ENCODE results near the gene CCDC47.
"Not testable (repeated sequence)": the region's sequence is repeated elsewhere in the genome, so short reads cannot be mapped to it uniquely, and the experiment has no call there.

CCDC47 gene

DNA sequence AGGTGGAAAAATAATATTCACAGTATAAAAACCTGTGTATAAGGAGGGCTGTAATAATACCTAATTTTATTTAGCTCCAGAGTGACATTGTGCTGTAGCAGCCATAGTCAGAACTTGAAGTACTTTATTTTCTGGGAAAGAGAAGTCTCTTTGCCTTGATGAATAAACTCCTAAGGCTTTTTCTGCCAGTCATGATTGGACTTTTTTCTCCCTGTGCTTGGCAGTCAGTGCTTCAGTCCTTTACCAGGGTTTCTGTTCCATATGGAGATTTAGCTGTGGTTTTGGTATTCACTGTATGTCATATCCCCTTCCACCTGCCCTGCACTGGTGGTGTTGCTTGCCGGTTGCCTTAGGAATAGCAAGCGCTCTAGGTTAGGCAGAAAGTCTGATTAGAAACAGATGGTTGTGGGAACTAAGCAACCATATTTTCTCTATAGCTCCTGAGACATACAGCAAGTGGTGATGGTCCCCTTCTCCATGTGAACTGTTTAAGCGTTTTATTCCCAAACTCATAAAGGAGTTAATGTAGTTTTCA, 25.2 kb upstream of the CCDC47 start:
- TF ChIP-seq, protein P1, sequence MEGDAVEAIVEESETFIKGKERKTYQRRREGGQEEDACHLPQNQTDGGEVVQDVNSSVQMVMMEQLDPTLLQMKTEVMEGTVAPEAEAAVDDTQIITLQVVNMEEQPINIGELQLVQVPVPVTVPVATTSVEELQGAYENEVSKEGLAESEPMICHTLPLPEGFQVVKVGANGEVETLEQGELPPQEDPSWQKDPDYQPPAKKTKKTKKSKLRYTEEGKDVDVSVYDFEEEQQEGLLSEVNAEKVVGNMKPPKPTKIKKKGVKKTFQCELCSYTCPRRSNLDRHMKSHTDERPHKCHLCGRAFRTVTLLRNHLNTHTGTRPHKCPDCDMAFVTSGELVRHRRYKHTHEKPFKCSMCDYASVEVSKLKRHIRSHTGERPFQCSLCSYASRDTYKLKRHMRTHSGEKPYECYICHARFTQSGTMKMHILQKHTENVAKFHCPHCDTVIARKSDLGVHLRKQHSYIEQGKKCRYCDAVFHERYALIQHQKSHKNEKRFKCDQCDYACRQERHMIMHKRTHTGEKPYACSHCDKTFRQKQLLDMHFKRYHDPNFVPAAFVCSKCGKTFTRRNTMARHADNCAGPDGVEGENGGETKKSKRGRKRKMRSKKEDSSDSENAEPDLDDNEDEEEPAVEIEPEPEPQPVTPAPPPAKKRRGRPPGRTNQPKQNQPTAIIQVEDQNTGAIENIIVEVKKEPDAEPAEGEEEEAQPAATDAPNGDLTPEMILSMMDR (IDR thresholded peaks at IDR 0.05; ENCODE audit: low read depth, low read length), result no peak
- H3K4me3 ChIP-seq (ENCODE audit: low read depth, low read length), result no peak overlapping the region

DNA sequence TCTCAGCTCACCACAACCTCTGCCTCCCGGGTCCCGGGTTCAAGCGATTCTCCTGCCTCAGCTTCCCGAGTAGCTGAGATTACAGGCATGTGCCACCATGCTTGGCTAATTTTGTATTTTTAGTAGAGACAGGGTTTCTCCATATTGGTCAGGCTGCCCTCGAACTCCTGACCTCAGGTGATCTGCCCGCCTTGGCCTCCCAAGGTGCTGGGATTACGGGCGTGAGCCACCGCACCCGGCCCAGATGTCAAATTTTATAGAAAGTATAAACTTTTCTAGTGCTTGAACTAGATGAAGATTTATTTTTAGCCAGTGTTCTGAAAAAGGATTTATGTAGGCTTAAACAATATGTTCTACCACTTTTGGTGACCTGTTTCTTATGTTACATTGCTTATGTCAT, 23.0 kb upstream of the CCDC47 start:
- not testable (repeated sequence) for H3K4me3 ChIP-seq (ENCODE audit: low read depth, low read length)

DNA sequence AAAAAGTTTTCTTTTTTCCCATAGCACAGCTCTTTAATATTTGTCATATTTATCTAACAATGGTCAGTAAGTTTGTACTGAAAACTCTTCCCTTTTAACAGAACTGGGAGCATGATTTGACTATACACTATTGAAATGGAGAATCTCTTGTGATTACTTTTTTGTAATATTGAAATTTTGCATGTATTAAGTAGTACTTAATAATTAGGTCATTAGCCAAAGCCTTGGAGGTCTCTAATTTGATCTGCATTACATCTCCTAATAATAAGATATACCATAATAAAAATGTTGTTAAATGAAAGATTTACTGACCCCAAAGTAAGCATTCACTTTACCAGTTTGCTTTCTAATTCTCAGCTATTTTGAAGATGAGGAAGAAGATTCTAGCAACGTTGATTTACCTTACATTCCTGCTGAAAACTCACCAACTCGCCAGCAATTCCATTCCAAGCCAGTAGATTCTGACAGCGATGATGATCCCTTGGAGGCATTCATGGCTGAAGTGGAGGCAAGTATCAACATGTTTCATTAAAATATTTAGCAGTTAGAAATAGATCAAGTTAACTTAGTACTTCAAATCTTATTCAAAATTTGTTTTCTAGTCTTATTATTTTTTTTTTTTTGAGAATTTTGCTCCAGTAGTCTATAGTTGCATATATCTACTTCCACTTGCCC, 18.8 kb upstream of the CCDC47 start:
- TF ChIP-seq, protein P1 (IDR thresholded peaks at IDR 0.05; ENCODE audit: low read depth, low read length), result no peak
- H3K4me3 ChIP-seq (ENCODE audit: low read depth, low read length), result no peak overlapping the region

DNA sequence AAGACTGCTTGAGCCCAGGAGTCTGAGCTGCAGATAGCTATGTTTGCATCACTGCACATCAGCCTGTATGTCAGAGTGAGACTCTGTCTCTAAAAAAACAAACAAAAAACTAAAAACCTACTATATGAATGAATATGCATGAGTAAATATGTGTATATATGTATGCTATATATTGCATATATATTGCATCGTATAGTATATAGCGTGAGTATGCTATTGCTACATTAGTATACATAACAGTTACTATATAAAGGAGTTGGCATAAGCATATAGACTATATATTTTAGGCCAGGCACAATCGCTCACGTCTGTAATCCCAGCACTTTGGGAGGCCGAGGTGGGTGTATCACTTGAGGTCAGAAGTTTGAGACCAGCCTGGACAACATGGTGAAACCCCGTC, 16.7 kb upstream of the CCDC47 start:
- TF ChIP-seq, protein P1 (IDR thresholded peaks at IDR 0.05; ENCODE audit: low read depth, low read length), result no peak
- no peak overlapping the region for H3K4me3 ChIP-seq (ENCODE audit: low read depth, low read length)

DNA sequence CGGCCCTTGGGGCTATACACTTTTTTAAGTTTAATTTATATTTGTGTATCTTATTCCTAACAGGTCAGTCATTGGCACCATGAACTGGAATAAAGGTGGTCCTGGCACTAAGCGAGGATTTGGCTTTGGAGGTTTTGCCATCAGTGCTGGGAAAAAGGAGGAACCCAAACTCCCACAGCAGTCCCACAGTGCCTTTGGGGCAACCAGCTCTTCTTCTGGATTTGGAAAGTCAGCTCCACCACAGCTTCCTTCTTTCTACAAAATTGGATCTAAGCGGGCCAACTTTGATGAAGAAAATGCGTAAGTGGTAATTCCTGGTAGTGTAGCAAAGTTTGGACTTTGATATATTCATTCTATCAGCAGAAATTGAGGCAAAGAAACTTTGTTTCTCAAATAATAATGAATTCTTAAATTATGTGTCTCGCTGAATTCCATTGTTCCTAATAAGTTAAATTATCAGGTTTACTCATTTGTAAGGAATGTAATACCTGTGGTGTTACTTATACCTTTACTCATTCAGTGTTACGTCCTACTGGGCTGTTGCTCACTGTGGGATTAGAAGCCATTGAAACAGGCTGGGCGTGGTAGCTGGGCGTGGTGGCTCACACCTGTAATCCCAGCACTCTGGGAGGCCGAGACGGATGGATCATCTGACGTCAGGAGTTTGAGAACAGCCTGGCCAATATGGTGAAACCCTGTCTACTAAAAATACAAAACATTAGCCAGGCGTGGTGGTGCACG, 13.7 kb upstream of the CCDC47 start:
- H3K4me3 ChIP-seq (ENCODE audit: low read depth, low read length), result no peak overlapping the region
- TF ChIP-seq, protein P1 (IDR thresholded peaks at IDR 0.05; ENCODE audit: low read depth, low read length), result no peak

DNA sequence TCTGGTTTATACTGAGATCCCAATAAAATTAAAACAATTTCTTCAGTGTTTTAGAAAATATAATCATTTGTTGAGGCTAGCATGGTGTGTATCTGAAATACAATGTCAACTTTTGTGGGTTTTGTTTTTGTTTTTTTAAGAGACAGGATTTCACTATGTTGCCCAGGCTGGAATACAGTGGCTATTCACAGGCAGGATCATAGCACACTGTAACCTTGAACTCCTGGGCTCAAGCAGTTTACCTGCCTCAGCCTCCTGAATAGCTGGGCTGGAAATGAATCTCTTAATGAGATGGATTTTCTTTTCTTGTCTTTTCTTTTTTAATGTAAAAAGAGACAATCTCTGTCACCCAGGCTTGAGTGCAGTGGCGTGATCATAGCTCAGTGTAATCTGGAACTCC, 12.7 kb upstream of the CCDC47 start:
- no peak overlapping the region for H3K4me3 ChIP-seq (ENCODE audit: low read depth, low read length)
- TF ChIP-seq, protein P1 (IDR thresholded peaks at IDR 0.05; ENCODE audit: low read depth, low read length), result no peak

DNA sequence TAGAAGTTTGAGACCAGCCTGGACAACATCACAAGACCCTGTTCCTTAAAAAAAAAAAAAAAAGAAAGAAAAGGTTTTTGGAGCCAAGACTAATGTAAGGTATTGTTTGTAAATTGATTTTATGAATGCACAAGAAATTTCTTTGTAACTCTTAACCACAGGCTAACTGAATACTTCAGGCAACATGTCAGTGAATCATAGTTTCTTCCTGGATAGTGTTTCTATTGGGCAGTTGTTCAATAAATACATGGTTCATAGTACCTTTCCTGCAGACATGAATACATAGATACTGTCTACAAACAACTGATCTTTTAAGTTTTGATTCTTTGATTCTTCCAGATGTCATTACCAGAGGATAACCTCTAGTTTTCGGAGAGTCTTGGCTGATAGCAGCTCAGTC, 12.2 kb upstream of the CCDC47 start:
- TF ChIP-seq, protein P1 (IDR thresholded peaks at IDR 0.05; ENCODE audit: low read depth, low read length), result no peak
- no peak overlapping the region for H3K4me3 ChIP-seq (ENCODE audit: low read depth, low read length)

Data from WI38 (cell line).